PC-9 (cell line): Measurements from ENCODE around the gene GFPT1. TPM values are rescaled to one million over a fixed set of nuclear protein-coding genes. Genes with fewer than 3 reads are reported as not detected.

Source experiments
- BruUV-seq: library from RNA; stranded (reverse); fragments of 400-500 nt; replicated peaks from 2 replicates; lab custom pipeline; 2021; lab: Mats Ljungman, UMichigan
- CTCF ChIA-PET: fragments of 300-600 bp; sonication (Branson Sonifier 250); formaldehyde crosslinking; loops from one replicate; lab custom pipeline; 2022; ENCODE audit warnings: antibody characterized with exemption; lab: Charles Lee
- POLR2A ChIA-PET: fragments of 300-600 bp; sonication (Branson Sonifier 250); formaldehyde crosslinking; loops from one replicate; lab custom pipeline; 2022; ENCODE audit warnings: antibody characterized with exemption; ENCODE audit not compliant: unreplicated experiment; lab: Charles Lee
- DNase-seq, 2 experiments: peaks; one replicate each; pipeline versions ENCODE4 v3.0.0 to v3.0.0-alpha.2; 2015 to 2022; ENCODE audit warnings: mixed read lengths in 1 of 2
- H2AFZ ChIP-seq: fragments of 200-600 bp; sonication (generic); 2 replicates; pipeline ENCODE4 v1.8.1; 2017; ENCODE audit warnings: antibody characterized with exemption
- H3F3A ChIP-seq: fragments of 200-600 bp; sonication (generic); 2 replicates; pipeline ENCODE4 v1.8.1; 2017; ENCODE audit warnings: antibody characterized with exemption, mild to moderate bottlenecking, low read depth; ENCODE audit not compliant: insufficient read depth
- H3K27ac ChIP-seq: fragments of 200-600 bp; sonication (generic); 2 replicates; pipeline ENCODE4 v1.6.1; 2016; ENCODE audit warnings: mixed run types
- H3K27me3 ChIP-seq: fragments of 200-600 bp; sonication (generic); 2 replicates; pipeline ENCODE4 v1.6.1; 2016; ENCODE audit warnings: low read depth, mixed run types; ENCODE audit not compliant: insufficient read depth
- H3K36me3 ChIP-seq: fragments of 200-600 bp; sonication (generic); 2 replicates; pipeline ENCODE4 v1.6.1; 2016; ENCODE audit warnings: low read depth, mixed run types
- H3K4me1 ChIP-seq: fragments of 200-600 bp; sonication (generic); replicated peaks from 2 replicates; pipeline ENCODE4 v1.6.1; 2016; ENCODE audit warnings: mixed run types; ENCODE audit not compliant: insufficient read depth
- H3K4me2 ChIP-seq: fragments of 200-600 bp; sonication (generic); 2 replicates; pipeline ENCODE4 v1.6.1; 2017; ENCODE audit warnings: mixed run types
- H3K4me3 ChIP-seq: fragments of 200-600 bp; sonication (generic); 2 replicates; pipeline ENCODE4 v1.6.1; 2016; ENCODE audit warnings: mixed run types
- H3K79me2 ChIP-seq: fragments of 200-600 bp; sonication (generic); 2 replicates; pipeline ENCODE4 v1.6.1; 2017; ENCODE audit warnings: low read depth, mixed run types
- H3K9me2 ChIP-seq: fragments of 200-600 bp; sonication (generic); 2 replicates; pipeline ENCODE4 v1.8.1; 2017; ENCODE audit warnings: mild to moderate bottlenecking; ENCODE audit not compliant: insufficient read depth
- H3K9me3 ChIP-seq: fragments of 200-600 bp; sonication (generic); 2 replicates; pipeline ENCODE4 v1.8.1; 2016; ENCODE audit warnings: low read depth; ENCODE audit not compliant: insufficient read depth
- H4K20me1 ChIP-seq: fragments of 200-600 bp; sonication (generic); 2 replicates; pipeline ENCODE4 v1.8.1; 2017; ENCODE audit not compliant: insufficient read depth
- EZH2 ChIP-seq: fragments of 200-600 bp; sonication (generic); IDR thresholded peaks from 2 replicates; pipeline ENCODE4 v1.8.0; 2017; ENCODE audit warnings: antibody characterized with exemption, low read depth
- intact Hi-C: fragments of 100-400 bp; cut with micrococcal nuclease; formaldehyde crosslinking; loops from one replicate; pipeline ENCODE4 v1.10.0; 2022; ENCODE audit not compliant: unreplicated experiment
- total RNA-seq: library from RNA; stranded (reverse); gene quantifications from 2 replicates; pipeline ENCODE4 v1.2.3, GENCODE V29; 2021
- TF ChIP-seq, protein P1 (sequence below): fragments of 200-600 bp; sonication (generic); conservative IDR thresholded peaks from 2 replicates; pipeline ENCODE4 v1.6.1; 2017; ENCODE audit warnings: mixed run types, antibody characterized with exemption, mild to moderate bottlenecking, moderate library complexity

The GFPT1 gene
- total RNA-seq, 1 experiment from 2014 or later: 58.3 TPM

- H3K4me2 ChIP-seq: no peak overlapping the region
Observed at GRCh38 chr2:69279931-69280681, 106.9 kb downstream of the GFPT1 start.

GRCh38 chr2:69279211-69279610 lies 107.8 kb downstream of the GFPT1 start:
- BruUV-seq: no TSS peak
- H3K79me2 ChIP-seq: no peaks in the 10 kb centered on the region
- H2AFZ ChIP-seq: no peak overlapping the region
- DNase-seq: no peak
- H3K4me1 ChIP-seq: no peaks in the 10 kb centered on the region
- intact Hi-C loops: no loop called here
- no peaks in the 10 kb centered on the region for H4K20me1 ChIP-seq
- H3K36me3 ChIP-seq: no peaks in the 10 kb centered on the region
- no peak overlapping the region for H3K4me3 ChIP-seq
- TF ChIP-seq, protein P1, sequence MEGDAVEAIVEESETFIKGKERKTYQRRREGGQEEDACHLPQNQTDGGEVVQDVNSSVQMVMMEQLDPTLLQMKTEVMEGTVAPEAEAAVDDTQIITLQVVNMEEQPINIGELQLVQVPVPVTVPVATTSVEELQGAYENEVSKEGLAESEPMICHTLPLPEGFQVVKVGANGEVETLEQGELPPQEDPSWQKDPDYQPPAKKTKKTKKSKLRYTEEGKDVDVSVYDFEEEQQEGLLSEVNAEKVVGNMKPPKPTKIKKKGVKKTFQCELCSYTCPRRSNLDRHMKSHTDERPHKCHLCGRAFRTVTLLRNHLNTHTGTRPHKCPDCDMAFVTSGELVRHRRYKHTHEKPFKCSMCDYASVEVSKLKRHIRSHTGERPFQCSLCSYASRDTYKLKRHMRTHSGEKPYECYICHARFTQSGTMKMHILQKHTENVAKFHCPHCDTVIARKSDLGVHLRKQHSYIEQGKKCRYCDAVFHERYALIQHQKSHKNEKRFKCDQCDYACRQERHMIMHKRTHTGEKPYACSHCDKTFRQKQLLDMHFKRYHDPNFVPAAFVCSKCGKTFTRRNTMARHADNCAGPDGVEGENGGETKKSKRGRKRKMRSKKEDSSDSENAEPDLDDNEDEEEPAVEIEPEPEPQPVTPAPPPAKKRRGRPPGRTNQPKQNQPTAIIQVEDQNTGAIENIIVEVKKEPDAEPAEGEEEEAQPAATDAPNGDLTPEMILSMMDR: no peak
- no peak for TF ChIP-seq EZH2
- ChIA-PET CTCF (no interaction called here), POLR2A (no interaction called here)
- no peaks in the 10 kb centered on the region for H3K27me3 ChIP-seq
- H3K9me2 ChIP-seq: no peaks in the 10 kb centered on the region; the same call in 1 of the 2 replicates
- 0 out of 2 replicates have a peak, but pooled peaks cover 4% of the 10 kb centered on the region for H3K9me3 ChIP-seq
- no peaks in the 10 kb centered on the region for H3F3A ChIP-seq
- no peak overlapping the region for H3K4me2 ChIP-seq
- no peak overlapping the region for H3K27ac ChIP-seq

More at GRCh38 chr2:69279931-69280681, 106.9 kb downstream of the GFPT1 start:
- no peaks in the 10 kb centered on the region for H3K36me3 ChIP-seq
- no peaks in the 10 kb centered on the region for H3K9me3 ChIP-seq
- BruUV-seq: no TSS peak
- no peaks in the 10 kb centered on the region for H3F3A ChIP-seq
- no peaks in the 10 kb centered on the region for H3K27me3 ChIP-seq
- no peak for DNase-seq
- no peaks in the 10 kb centered on the region for H3K79me2 ChIP-seq
- no peak overlapping the region for H2AFZ ChIP-seq
- intact Hi-C loops: no loop called here
- POLR2A ChIA-PET: no interaction called here
- H4K20me1 ChIP-seq: no peaks in the 10 kb centered on the region
- H3K4me3 ChIP-seq: no peak overlapping the region
- CTCF ChIA-PET: no interaction called here
- H3K9me2 ChIP-seq: no peaks in the 10 kb centered on the region; the same call in 1 of the 2 replicates
- TF ChIP-seq, protein P1: no peak
- no peak for TF ChIP-seq EZH2
- no peaks in the 10 kb centered on the region for H3K4me1 ChIP-seq
- no peak overlapping the region for H3K27ac ChIP-seq

GRCh38 chr2:69278366-69278765 lies 108.7 kb downstream of the GFPT1 start:
- Histone ChIP-seq H2AFZ (no peak overlapping the region), H3K9me2 (no peaks in the 10 kb centered on the region; the same call in 1 of the 2 replicates), H3K27ac (no peak overlapping the region), H3K9me3 (0 out of 2 replicates have a peak, but pooled peaks cover 4% of the 10 kb centered on the region), H3K4me1 (no peaks in the 10 kb centered on the region), H3K27me3 (no peaks in the 10 kb centered on the region), H3K4me3 (no peak overlapping the region), H3K36me3 (no peaks in the 10 kb centered on the region), H4K20me1 (no peaks in the 10 kb centered on the region), H3K79me2 (no peaks in the 10 kb centered on the region), H3F3A (no peaks in the 10 kb centered on the region), H3K4me2 (no peak overlapping the region)
- ChIA-PET POLR2A (no interaction called here), CTCF (no interaction called here)
- no TSS peak for BruUV-seq
- TF ChIP-seq EZH2: no peak
- TF ChIP-seq, protein P1: no peak
- no peak for DNase-seq
- intact Hi-C loops: no loop called here
